AG04450 (cell line): ENCODE results near the gene LRFN4. TPM values are rescaled to one million over a fixed set of nuclear protein-coding genes. Genes with fewer than 3 reads are reported as not detected.

ENCODE experiments used
- CTCF ChIA-PET: fragments of 300-600, 350-600 bp; formaldehyde crosslinking; extraction: SDS; loops from one replicate; lab custom pipeline; 2022; ENCODE audit warnings: antibody characterized with exemption, inconsistent platforms; lab: Charles Lee
- POLR2A ChIA-PET: fragments of 350-600 bp; formaldehyde crosslinking; extraction: SDS; loops from one replicate; lab custom pipeline; 2021; ENCODE audit warnings: antibody characterized with exemption, inconsistent platforms; lab: Yijun Ruan, JAX
- DNase-seq: peaks from one replicate; pipeline ENCODE4 v3.0.0-alpha.2; 2011; ENCODE audit warnings: low read depth, low spot score
- H3K27ac ChIP-seq: one replicate; pipeline ENCODE4 v1.5.1; 2012; ENCODE audit warnings: low read depth, low read length, control low read depth
- H3K27me3 ChIP-seq: one replicate; pipeline ENCODE4 v1.6.0; 2012; ENCODE audit warnings: low read length; ENCODE audit not compliant: control insufficient read depth, insufficient read depth
- H3K4me3 ChIP-seq: 2 replicates; pipeline ENCODE4 v1.5.1; 2011; ENCODE audit warnings: mild to moderate bottlenecking, low read depth, low read length, control low read depth
- H3K9me3 ChIP-seq: 2 replicates; pipeline ENCODE4 v1.5.1; 2012; ENCODE audit warnings: low read length; ENCODE audit not compliant: control insufficient read depth, insufficient read depth
- CTCF ChIP-seq: IDR thresholded peaks from 2 replicates; pipeline ENCODE4 v1.5.1; 2011; ENCODE audit warnings: low read depth, low read length, control low read depth, inconsistent platforms
- polyA plus RNA-seq: library from polyadenylated mRNA; depleted of rRNA; stranded (reverse); fragments of >200 nt; gene quantifications from 2 replicates; pipeline ENCODE4 v1.2.3, GENCODE V29; 2011

The LRFN4 gene
- polyA plus RNA-seq, 1 experiment: 5.5 TPM

GRCh38 chr11:66862559-66863037, 5.7 kb downstream of the LRFN4 start:
- Histone ChIP-seq H3K4me3 (no peak overlapping the region), H3K27me3 (no peaks in the 10 kb centered on the region), H3K9me3 (peaks cover 6% of the 10 kb centered on the region; the same call in 1 of the 2 replicates), H3K27ac (no peak overlapping the region)
- no peak for DNase-seq
- CTCF ChIA-PET: no interaction called here
- POLR2A ChIA-PET: no interaction called here
- TF ChIP-seq CTCF: no peak

- no peak for TF ChIP-seq CTCF
- ChIA-PET CTCF (no interaction called here), POLR2A (no interaction called here)
- H3K9me3 ChIP-seq: no peaks in the 10 kb centered on the region; the same call in 1 of the 2 replicates
- H3K27me3 ChIP-seq: no peaks in the 10 kb centered on the region
- H3K4me3 ChIP-seq: no peak overlapping the region
- no peak overlapping the region for H3K27ac ChIP-seq
- DNase-seq: no peak
Measured at GRCh38 chr11:66863428-66864125, 6.7 kb downstream of the LRFN4 start.

- H3K27me3 ChIP-seq: no peaks in the 10 kb centered on the region
- CTCF ChIA-PET: no interaction called here
- POLR2A ChIA-PET: no interaction called here
- no peaks in the 10 kb centered on the region; the same call in 1 of the 2 replicates for H3K9me3 ChIP-seq
- DNase-seq: no peak
- no peak for TF ChIP-seq CTCF
- H3K27ac ChIP-seq: no peak overlapping the region
- no peak overlapping the region for H3K4me3 ChIP-seq
Measured at GRCh38 chr11:66864172-66864901, 7.5 kb downstream of the LRFN4 start.

GRCh38 chr11:66864924-66865697, 8.2 kb downstream of the LRFN4 start:
- POLR2A ChIA-PET: no interaction called here
- CTCF ChIA-PET: no interaction called here
- H3K27ac ChIP-seq: no peak overlapping the region

More at GRCh38 chr11:66864924-66865697, 8.2 kb downstream of the LRFN4 start:
- H3K27me3 ChIP-seq: no peaks in the 10 kb centered on the region
- H3K4me3 ChIP-seq: no peak overlapping the region
- no peak for TF ChIP-seq CTCF
- DNase-seq: no peak
- no peaks in the 10 kb centered on the region; the same call in 1 of the 2 replicates for H3K9me3 ChIP-seq
